ENCODE measurements around the gene GSTM4.
"Not testable (repeated sequence)": the region's sequence is repeated elsewhere in the genome, so short reads cannot be mapped to it uniquely, and the experiment has no call there.

Gene GSTM4

GRCh38 chr1:109691759-109692158 lies 35.9 kb downstream of the GSTM4 start:
- in situ Hi-C loops (cut with HindIII; ENCODE audit: low sequenced_read_pairs) = no loop called here

DNA sequence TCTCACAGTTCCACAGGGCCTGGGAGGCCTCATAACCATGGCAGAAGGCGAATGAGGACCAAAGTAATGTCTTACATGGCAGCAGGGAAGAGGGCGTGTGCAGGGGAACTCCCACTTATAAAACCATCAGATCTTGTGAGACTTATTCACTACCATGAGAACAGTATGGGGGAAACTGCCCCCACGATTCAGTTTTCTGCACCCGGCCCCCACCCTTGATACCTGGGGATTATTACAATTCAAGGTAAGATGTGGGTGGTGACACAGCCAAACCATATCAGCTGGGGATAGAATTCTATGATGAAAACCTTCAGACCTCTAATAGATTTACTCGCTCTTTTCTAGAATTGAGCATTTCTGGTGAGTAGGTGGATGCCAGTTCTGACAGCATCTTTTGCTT lies 38.5 kb downstream of the GSTM4 start:
- in situ Hi-C loops (cut with HindIII; ENCODE audit: low sequenced_read_pairs) = not testable (repeated sequence)

- in situ Hi-C loops (cut with HindIII; ENCODE audit: low sequenced_read_pairs) = not testable (repeated sequence)
Measured at GRCh38 chr1:109695138-109695537, 39.2 kb downstream of the GSTM4 start.

GRCh38 chr1:109697066-109697465 lies 41.2 kb downstream of the GSTM4 start:
- in situ Hi-C loops (cut with HindIII; ENCODE audit: low sequenced_read_pairs) = no loop called here

DNA sequence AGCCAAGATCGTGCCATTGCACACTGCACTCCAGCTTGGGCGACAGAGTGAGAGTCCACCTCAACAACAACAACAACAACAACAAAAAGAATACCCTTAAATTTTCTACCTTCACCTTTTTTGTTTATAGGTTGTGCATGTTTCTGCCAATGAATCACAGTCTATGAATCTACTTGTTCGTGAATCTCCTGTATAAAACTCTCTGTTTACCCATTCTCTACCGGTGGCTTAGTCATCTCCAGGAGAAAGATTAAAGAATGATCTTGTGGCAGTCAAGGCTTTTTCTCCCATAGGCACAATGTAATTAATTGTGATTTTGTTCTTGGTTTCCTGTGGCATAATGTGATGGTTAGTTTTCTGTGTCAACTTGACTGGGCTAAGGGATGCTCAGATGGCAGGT lies 42.0 kb downstream of the GSTM4 start:
- in situ Hi-C loops (cut with HindIII; ENCODE audit: low sequenced_read_pairs) = not testable (repeated sequence)

- in situ Hi-C loops (cut with HindIII; ENCODE audit: low sequenced_read_pairs) = not testable (repeated sequence)
Measured at GRCh38 chr1:109702940-109703339, 47.0 kb downstream of the GSTM4 start.

DNA sequence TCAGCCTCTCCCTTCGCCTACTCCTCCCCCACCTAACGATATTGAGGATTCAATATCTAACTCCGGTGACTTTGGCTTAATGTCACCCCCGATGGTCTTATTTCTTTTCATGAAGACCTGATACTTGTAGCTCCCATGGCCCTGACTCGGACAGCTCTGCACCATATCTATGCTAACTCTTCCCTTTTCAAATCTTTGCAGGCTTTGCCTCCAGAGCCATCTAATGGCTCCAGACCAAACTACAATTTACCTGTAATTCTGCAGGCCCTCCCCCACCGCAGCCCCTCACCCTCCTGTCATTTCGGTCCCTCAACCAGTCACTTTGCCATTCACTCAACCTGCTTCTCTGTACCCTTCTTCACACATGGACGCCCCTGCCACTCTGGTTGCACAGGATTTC lies 48.3 kb downstream of the GSTM4 start:
- in situ Hi-C loops (cut with HindIII; ENCODE audit: low sequenced_read_pairs) = no loop called here

- in situ Hi-C loops (cut with HindIII; ENCODE audit: low sequenced_read_pairs) = no loop called here
Measured at GRCh38 chr1:109705411-109705810, 49.5 kb downstream of the GSTM4 start.

DNA sequence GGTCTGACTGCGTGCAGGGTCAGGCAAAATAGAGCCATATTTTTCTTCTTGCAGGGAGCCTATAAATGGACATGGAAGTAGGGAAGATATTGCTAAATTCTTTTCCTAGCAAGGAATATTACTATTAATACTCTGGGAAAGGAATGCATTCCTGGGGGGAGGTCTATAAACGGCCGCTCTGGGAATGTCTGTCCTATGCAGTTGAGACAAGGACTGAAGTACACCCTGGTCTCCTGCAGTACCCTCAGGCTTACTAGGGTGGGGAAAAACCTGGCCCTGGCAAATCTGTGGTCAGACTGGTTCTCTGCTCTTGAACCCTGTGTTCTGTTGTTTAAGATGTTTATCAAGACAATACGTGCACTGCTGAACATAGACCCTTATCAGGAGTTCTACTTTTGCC lies 53.0 kb downstream of the GSTM4 start:
- in situ Hi-C loops (cut with HindIII; ENCODE audit: low sequenced_read_pairs) = not testable (repeated sequence)

GRCh38 chr1:109709822-109710221 lies 53.9 kb downstream of the GSTM4 start:
- in situ Hi-C loops (cut with HindIII; ENCODE audit: low sequenced_read_pairs) = not testable (repeated sequence)
